NCI-H1694 (cell line): Measurements from ENCODE around the gene CENPT.
"Not testable (repeated sequence)": the region's sequence is repeated elsewhere in the genome, so short reads cannot be mapped to it uniquely, and the experiment has no call there.

Experiments
- DNase-seq: peaks from one replicate; lab custom pipeline; 2025; lab: John Stamatoyannopoulos, UW

The CENPT gene

DNA sequence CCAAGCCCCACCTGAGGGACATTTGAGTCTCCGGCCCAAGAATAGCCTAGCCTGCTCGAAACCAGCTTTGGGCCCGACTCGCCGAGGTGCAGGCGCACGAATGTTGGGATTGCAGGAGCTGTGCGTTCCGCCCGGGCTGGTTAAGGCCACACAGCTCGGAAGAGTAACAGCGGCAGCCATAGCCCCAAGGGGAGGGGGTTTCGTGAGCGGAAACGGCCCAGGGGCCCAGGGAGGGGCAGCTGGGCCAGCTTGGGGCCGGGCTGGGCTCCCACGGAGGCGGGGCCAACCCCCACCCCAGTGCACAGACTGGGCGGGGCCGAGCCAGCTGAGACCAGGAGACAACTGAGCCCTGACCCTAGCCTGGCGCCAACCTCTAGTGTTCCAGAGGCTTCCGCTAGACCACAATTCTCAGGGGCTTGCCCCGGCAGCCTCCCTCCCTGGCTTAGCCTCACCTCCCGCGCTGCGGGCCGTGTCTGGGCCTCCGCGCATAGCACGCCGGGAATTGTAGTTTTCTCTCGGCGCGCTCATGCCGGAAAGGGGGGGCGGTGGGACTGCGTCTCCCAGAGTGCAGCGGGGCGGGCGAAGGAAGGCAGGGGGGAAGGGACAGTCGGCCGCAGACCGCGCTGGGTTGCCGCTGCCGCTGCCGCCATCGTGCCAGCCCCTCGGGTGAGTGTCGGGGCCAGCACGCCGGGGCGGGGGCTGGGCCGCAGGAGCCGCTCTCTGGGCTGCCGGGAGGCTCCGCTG lies 1.0 kb downstream of the CENPT start, which contains the start of gene NUTF2:
Gene NUTF2, plus strand, starts transcription at position 614 of the 744 bp plus-strand sequence. CDS start 18,198 bp downstream, outside the sequence.
- peak; percentile 83 for DNase-seq

DNA sequence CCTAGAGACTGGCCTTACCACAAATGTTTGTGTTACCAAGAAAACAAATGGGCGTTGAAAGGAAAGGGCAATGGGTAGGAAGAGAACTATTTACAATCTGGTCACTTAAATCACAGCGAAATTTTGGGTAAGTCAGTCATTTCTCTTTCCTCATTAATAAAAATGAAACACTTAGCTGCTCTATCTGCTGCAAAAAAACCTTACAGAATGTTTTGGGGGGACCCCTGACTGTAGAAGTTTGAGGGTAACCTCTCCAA lies 1.5 kb downstream of the CENPT start:
- no peak for DNase-seq

DNA sequence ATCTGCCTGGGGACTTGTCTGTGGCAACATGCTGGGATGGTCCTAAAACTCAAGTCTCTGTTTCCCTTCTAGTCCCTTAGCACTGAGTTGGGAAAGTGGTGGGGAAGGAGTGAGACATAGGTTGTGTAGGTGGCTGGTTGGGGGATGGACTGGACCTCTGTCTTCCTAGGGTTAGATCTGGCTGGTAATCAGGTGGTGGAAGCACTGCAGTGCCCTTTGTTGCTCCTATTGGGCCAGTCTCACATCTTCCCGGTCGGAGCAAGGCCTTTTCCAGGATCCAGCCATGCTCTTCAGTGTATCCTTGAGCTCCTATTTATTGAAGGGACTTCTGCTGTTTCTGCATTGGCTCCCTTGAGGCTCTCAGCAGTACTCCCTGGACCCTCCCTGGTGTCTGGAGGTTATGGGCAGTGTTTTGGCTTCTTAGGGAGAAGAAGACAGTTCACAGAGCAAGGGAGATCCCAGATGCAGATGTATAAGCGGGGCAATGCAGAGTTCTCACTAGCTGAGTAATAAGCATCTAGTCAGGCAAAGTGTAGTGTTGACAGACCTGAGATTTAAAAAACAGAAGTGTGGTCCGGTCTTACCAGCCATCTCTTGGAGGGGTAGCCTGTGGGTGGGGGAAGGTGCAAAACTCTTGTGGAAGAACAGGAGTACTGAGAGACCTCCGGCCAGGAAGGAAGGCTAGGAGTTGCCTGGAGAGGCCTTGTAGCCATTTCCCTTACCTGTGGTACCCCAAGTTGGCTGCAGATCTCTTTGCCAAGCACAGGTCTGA lies 2.0 kb downstream of the CENPT start:
- DNase-seq = no peak

DNA sequence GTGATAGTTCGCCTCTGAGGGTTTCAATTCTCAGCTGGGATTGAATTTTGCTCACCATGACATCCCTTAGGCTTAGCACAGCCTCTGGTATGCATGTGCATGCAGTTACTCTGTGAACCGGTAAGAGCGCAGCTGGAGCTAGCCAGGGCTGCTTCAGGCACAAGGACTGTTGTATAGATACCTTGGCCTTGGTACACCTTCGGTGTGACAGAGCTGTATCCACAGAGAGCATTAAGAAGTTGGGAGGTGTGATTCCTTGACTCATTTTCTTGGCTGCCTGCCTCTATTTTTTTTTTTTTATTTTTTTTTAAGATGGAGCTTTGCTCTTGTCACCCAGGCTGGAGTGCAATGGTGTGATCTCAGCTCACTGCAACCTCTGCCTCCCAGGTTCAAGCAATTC lies 3.0 kb downstream of the CENPT start:
- DNase-seq = no peak

DNA sequence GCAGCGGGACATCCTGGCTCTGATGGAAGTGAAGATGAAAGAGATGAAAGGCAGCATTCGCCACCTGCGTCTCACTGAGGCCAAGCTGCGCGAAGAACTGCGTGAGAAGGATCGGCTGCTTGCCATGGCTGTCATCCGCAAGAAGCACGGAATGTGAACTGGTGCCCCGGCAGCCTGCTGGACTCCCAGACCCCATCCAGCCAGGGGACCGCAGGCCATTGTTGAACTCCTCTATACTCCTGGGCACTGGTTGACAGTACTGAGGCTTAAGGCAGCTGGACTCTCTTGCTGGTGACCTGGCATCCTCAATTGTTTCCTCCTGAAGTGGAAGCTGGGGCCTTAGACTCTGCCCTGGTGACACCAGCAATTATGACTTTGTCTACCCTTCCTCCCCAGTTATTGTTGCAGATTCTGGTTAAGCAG lies 4.1 kb downstream of the CENPT start:
- DNase-seq = no peak

DNA sequence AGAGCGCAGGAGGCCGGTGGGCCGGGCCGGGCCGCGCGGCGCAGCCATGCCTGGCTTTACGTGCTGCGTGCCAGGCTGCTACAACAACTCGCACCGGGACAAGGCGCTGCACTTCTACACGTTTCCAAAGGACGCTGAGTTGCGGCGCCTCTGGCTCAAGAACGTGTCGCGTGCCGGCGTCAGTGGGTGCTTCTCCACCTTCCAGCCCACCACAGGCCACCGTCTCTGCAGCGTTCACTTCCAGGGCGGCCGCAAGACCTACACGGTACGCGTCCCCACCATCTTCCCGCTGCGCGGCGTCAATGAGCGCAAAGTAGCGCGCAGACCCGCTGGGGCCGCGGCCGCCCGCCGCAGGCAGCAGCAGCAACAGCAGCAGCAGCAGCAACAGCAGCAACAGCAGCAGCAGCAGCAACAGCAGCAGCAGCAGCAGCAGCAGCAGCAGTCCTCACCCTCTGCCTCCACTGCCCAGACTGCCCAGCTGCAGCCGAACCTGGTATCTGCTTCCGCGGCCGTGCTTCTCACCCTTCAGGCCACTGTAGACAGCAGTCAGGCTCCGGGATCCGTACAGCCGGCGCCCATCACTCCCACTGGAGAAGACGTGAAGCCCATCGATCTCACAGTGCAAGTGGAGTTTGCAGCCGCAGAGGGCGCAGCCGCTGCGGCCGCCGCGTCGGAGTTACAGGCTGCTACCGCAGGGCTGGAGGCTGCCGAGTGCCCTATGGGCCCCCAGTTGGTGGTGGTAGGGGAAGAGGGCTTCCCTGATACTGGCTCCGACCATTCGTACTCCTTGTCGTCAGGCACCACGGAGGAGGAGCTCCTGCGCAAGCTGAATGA lies 4.8 kb downstream of the CENPT start:
- no peak for DNase-seq

DNA sequence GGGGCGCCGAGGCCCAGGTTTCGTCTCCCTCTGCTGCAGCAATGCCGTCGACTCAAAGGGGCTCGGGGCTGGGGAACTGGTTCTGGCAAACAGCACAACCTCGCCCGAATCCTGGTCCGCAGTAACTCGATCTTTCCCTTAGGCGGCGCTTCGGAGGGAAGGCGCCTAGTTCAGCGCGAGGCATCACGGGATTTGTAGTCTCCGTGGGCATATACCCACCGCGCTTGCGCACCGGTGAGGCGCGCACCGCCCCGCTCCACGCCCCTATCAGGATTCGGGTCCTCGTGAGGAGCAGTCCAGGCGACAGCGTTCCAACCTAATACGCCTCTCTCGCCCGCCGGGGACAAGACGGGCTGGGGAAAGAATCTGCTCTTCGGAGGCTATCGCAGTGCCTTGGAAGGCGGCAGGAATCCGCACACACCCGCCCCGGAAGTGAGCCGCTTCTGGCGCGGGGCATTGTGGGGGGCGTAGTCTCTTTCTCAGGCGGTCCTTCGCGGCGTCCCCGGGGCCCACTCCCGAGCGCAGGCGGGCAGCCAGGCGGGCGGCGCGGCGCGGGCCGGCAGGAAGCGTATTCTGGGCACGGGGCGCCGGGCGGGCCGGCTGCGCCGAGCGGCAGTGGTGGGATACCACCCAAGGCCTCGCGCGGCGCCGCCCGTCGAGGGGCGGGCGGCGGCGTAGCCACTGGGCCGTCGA lies 5.5 kb downstream of the CENPT start, which contains the start of gene THAP11:
Gene THAP11, plus strand, starts transcription at position 505 of the 693 bp plus-strand sequence. CDS start 235 bp downstream, outside the sequence.
- peak; percentile 92 for DNase-seq

DNA sequence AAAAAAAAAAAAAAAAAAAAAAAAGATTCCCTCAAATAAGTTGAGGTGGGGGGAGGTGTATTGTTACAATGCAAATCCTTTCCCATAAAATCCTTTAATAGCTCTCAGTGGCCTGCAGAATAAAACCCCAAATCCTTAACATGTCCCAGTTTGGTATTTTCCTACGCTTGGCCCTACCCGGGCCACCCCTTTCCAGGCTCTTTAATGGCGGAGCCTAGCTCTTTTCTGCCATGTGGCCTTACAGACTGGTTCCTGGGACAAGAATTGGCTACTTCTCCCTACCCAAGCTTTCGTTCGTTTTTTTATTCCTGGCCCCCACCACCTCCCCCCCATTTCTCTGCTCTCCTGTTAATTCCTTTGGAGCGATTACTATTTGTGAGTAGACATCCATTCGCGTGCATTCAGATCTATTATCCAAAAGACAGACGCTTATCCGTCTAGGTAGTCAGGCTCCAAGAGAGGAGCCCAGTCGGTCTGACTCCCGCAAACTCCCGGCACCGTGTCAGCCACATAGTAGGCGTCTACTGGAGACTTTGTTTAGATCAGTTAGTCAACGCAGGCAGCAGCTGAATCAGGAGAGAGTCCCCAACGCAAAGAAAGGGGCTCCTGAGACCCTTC lies 6.2 kb downstream of the CENPT start:
- no peak for DNase-seq

DNA sequence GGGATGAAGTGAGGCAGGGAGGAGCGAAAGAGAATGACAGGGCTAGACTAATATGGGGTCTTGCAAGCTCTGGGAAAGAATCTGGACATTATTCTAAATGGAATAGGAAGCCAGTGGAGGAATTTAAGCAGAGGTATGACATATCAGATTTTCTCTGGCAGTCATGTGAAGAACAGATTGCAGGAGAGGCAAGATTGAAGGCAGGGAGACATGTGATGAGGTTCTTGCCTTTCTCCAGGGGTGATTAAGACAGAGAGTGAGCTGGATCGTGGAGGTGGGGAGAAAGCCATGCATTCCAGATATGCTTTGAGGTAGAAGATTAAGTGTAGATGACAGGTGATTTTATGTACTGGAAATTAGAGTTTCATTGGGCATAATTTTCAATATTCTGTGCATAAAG lies 9.7 kb downstream of the CENPT start:
- DNase-seq = no peak

DNA sequence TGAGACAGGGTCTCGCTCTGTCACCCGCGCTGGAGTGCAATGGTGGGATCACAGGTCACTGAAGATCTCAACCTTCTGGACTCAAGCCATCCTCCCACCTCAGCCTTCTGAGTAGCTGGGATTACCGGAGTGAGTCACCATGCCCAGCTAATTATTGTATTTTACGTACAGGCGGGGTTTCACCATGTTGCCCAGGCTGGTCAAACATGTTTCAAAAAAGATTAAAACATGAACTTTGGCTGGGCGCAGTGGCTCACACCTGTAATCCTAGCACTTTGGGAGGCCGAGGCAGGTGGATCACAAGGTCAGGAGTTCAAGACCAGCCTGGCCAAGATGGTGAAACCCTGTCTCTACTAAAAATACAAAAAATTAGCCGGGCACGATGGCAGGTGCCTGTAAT lies 10.3 kb downstream of the CENPT start:
- DNase-seq = not testable (repeated sequence)

DNA sequence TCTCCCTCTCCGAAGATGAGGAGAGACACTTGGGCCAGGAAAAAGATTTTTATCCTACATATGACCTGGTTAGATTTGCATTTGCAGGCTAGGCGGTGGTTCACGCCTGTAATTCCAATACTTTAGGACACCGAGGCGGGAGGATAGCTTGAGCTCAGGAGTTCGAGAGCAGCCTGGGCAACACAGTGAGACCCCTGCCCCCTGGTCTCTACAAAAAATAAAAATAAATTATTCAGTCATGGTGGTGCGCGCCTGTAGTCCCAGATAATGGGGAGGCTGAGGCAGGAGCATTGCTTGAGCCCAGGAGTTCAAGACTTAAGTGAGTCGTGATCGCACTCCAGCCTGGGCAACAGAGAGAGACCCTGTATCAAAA lies 13.3 kb downstream of the CENPT start:
- no peak for DNase-seq

DNA sequence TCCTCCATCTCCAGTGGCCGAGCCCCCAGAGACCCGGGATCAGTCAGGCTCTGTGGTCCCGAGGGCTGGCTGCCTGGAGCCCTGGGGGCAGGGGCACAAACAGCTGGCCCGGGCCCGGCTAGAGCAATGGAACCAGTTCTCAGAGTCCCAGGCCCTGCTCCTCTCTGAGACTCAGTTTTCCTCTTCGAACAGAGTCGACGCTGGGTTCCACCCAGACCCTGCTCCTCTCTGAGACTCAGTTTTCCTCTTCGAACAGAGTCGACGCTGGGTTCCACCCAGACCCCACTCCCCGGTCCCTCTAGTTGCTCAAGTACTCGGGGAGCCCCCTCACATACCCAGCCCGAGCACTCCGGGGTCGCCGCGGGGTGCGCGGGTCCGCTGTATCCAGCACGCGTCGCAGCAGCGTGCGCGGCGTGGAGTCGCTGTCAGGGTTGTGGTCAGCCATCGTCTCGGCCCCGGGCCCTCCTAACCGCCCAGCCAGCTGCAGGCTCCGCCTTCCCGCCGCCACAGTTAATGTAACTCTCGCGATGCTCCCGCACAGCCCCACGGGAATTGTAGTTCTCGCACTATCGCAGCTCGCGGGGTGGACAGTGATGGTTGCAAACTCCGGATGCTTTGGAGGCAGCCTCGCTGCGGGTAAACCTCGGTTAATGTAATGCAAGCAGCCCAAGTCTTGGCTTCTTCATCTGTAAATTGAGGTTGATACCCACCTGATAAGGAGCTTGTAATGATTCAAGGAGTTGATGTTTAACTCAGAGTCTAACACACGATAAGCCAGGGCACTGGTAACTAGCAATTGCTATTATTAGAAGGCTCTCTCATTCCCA lies 13.9 kb downstream of the CENPT start:
- peak; percentile 64 for DNase-seq

DNA sequence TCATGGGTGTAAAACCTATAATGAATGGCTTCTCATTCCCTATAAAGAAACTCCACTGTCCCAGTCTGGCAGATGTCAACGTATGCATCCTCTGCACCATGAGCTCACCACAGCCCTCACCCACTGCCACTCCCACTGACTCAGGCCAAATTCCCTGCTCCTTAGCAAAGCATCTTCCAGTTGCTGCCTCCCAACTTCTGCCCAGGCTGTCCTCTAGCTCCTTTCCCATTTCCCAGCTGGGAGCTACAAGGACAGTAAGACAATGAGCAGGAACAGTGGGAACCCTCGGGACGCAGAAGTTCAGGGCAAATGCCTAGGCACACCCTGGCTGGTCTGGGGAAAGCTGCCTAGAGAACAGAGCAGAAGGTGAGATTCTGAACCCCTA lies 14.5 kb downstream of the CENPT start:
- DNase-seq = no peak

DNA sequence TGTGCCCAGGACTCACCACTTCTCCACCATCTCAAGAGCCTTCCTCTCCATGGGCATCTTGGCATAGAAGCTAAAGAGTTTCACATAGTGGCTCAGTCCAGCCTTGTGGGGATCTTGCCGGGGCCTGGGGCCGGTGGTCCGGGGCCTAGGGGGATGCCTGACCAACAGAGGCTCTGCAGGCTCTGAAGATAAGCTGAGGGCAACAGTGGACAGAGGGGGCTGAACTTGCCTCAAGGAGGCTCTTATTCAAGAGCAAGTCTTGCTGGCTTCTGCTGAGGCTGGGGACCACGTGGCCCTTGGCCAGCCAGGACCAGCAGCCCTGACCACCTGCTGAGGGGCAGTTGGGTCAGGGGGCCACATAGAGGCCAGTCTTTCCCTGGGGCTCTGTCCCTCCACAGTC lies 18.8 kb downstream of the CENPT start:
- no peak for DNase-seq

DNA sequence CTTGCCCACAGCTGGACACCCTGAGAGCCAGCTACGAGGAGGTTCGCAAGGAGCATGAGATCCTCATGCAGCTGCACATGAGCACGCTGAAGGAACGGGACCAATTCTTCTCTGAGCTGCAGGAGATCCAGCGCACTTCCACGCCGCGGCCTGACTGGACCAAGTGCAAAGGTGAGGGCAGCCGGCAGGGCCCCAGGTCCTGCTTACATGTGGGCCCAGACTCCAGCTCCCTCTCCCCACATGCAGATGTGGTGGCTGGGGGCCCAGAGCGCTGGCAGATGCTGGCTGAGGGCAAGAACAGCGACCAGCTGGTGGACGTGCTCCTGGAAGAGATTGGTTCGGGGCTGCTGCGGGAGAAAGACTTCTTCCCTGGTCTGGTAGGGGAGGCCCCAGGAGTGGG lies 21.6 kb downstream of the CENPT start:
- no peak for DNase-seq

DNA sequence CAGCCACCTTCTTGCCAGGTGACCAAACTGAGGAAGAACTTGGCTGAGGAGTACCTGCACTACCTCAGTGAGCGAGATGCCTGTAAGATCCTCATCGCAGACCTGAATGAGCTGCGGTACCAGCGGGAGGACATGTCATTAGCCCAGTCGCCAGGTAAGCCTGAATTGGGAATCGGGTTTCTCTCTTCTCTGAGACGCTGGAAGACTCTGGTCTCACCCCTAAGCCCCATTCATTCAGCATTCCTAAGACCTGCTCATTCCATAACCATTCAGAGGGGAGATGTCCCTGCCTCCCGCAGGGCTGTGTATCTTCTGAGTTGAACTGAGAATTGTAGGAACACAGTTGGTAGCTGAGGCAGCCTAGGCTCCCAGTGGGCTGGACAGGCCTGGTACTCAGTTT lies 22.4 kb downstream of the CENPT start:
- DNase-seq = no peak

DNA sequence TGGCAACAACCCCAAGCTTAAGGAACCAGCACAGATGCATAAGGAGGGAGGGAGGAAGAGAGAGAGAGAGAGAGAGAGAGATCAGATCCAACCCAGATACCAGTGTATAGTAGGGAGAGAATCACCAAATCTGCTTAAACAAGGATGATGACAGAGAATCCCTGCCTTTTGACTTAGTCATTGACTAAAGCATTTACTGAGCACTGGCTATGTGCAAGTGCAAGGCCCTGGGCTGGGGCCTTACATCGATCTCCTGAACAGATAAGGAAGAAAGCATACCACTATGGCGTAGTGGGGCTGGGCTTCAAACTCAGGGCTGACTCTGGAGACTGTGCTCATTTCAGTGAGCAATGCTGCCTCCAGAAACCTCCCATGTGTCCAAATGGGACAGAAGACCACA lies 25.0 kb downstream of the CENPT start:
- DNase-seq = no peak

DNA sequence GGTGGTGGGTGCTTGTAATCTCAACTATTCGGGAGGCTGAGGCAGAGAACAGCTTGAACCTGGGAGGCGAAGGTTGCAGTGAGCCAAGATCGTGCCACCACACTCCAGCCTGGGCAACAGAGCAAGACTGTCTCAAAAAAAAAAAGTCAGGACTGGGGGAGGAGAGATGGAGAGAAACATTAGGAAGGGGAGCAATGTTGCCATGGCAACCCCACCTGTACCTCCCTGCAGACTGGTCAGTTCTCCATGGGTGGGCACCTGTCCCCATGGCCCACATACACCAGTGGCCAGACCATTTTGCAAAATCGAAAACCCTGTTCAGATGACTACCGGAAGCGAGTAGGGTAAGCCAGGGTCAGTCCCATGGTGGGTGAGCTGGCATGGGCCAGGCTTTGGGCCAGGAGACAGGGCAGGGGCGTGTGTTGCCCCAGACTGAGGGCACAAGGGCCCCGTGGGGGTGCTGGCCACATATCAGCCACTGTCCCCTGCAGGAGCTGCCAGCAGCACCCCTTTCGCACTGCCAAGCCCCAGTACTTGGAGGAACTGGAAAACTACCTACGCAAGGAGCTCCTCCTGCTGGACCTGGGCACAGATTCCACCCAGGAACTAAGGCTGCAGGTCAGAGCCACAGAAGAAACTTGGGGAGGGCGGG lies 26.8 kb downstream of the CENPT start:
- no peak for DNase-seq

DNA sequence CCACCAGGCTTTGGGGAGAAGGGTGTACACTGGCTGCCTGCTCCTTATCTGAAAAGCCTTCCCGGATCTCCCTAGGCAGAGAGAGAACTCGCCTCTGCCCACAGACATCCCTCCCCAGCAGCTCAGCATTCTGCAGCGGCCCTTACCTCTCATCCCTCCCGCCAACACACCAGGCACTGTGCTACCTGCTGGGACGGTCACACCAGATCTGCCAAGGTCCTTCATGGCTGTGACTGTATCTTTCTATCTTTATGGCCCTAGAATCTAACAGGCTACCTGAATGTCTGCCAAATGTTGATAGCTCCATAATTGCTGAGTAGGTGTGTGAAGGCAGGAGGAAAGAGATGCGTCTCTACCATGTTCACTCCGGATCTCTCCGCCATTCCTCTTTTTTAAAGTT lies 32.9 kb downstream of the CENPT start:
- DNase-seq = no peak

DNA sequence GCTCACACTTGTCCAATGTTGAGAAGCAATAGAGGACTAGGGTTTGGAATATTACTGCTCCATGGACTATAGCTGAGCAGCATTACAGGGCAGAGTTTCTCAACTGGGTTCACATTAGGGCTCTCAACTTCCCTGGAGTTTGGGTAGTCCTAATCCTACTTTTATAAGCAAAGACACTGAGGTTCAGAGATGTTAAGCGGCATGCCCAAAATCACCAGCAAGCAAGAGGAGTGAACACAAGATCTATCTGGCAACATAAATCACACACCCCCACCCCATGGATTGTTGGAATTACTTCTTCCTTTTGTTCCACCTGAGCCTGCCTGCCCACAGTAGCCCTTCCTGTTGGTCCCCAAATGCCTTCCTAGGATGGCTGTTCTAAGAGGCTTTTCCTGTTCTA lies 35.6 kb downstream of the CENPT start:
- no peak for DNase-seq
